ENCODE measurements around the gene ATF4. TPM values are rescaled to one million over a fixed set of nuclear protein-coding genes. Genes with fewer than 3 reads are reported as not detected.

The ATF4 gene
- total RNA-seq, 1 donor from 2014 or later: 363 TPM

GRCh38 chr22:39527481-39527961, 7.2 kb downstream of the ATF4 start:
- TF ChIP-seq, protein P1, sequence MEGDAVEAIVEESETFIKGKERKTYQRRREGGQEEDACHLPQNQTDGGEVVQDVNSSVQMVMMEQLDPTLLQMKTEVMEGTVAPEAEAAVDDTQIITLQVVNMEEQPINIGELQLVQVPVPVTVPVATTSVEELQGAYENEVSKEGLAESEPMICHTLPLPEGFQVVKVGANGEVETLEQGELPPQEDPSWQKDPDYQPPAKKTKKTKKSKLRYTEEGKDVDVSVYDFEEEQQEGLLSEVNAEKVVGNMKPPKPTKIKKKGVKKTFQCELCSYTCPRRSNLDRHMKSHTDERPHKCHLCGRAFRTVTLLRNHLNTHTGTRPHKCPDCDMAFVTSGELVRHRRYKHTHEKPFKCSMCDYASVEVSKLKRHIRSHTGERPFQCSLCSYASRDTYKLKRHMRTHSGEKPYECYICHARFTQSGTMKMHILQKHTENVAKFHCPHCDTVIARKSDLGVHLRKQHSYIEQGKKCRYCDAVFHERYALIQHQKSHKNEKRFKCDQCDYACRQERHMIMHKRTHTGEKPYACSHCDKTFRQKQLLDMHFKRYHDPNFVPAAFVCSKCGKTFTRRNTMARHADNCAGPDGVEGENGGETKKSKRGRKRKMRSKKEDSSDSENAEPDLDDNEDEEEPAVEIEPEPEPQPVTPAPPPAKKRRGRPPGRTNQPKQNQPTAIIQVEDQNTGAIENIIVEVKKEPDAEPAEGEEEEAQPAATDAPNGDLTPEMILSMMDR (IDR thresholded peaks at IDR 0.05): no peak
- H3K9me3 Mint-ChIP-seq: no peaks in the 10 kb centered on the region
- peaks cover 74% of the 10 kb centered on the region for H3K36me3 Mint-ChIP-seq (ENCODE audit: low read depth)
- ChIA-PET POLR2A (interaction anchor here (1.5 to 6.6 kb wide), 4 partner anchors 7 to 209 kb away, joined by 4 to 111 read pairs (median 50); partner anchors contain the start of genes ATF4 and RPL3), CTCF (interaction anchor here (1.9 to 4.8 kb wide), 3 partner anchors 34 to 209 kb away, joined by 5 to 42 read pairs (median 23); partner anchors contain the start of gene RPL3)
- no peaks in the 10 kb centered on the region for H3K27me3 Mint-ChIP-seq
- intact Hi-C loops (cut with micrococcal nuclease): no loop called here
- DNase-seq (no peak), ATAC-seq (ENCODE audit: low read depth) (no peak)
- H3K4me3 Mint-ChIP-seq: no peak overlapping the region
- H3K27ac Mint-ChIP-seq: peak overlapping the region; percentile 85
- peaks cover 91% of the 10 kb centered on the region for H3K4me1 Mint-ChIP-seq

DNA sequence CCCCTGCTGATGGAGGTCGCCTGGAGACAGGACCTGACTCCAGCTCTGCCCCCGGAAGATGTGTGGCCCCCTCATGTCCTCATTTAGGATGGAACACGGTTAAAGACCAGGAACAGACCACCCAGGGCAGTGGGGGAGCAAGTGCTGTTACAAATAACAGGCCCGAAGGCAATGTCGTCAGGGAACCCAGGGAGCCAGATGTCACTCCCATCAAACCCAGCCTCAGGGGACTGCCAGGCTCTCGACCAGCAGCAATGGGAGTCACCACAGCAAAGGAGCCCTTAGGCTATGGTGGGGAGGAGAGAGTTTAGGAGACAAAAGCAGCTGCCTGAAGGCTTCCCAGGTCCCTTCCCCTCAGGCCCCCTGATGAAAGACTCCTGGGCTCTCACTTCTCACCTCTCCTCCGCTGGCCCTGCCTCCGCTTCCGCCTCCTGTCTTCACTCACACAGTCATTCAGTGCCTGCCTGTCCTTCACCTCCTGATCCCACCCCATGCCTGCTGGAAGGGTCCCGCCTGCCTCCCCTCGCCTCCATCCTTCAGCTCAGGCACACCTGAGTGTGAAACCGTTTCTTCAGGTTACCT, 7.8 kb downstream of the ATF4 start:
- intact Hi-C loops (cut with micrococcal nuclease): loop anchor here (2.0 kb wide), 1 partner anchor 177 kb away; no protein-coding TSS in a partner anchor
- TF ChIP-seq, protein P1 (IDR thresholded peaks at IDR 0.05): no peak
- DNase-seq (no peak), ATAC-seq (ENCODE audit: low read depth) (no peak)
- Mint-ChIP-seq H3K36me3 (ENCODE audit: low read depth) (peaks cover 69% of the 10 kb centered on the region), H3K4me3 (peak overlapping the region; percentile 74), H3K9me3 (no peaks in the 10 kb centered on the region), H3K4me1 (peaks cover 89% of the 10 kb centered on the region), H3K27ac (peak overlapping the region; percentile 85), H3K27me3 (no peaks in the 10 kb centered on the region)
- POLR2A ChIA-PET: interaction anchor here (0.8 to 6.6 kb wide), 12 partner anchors 8 to 525 kb away, joined by 3 to 111 read pairs (median 8); partner anchors contain the start of genes ATF4, MIEF1 and RPL3
- CTCF ChIA-PET: interaction anchor here (1.0 to 4.8 kb wide), 20 partner anchors 8 to 819 kb away, joined by 3 to 42 read pairs (median 16); partner anchors contain the start of genes ATF4, RPL3 and TAB1

DNA sequence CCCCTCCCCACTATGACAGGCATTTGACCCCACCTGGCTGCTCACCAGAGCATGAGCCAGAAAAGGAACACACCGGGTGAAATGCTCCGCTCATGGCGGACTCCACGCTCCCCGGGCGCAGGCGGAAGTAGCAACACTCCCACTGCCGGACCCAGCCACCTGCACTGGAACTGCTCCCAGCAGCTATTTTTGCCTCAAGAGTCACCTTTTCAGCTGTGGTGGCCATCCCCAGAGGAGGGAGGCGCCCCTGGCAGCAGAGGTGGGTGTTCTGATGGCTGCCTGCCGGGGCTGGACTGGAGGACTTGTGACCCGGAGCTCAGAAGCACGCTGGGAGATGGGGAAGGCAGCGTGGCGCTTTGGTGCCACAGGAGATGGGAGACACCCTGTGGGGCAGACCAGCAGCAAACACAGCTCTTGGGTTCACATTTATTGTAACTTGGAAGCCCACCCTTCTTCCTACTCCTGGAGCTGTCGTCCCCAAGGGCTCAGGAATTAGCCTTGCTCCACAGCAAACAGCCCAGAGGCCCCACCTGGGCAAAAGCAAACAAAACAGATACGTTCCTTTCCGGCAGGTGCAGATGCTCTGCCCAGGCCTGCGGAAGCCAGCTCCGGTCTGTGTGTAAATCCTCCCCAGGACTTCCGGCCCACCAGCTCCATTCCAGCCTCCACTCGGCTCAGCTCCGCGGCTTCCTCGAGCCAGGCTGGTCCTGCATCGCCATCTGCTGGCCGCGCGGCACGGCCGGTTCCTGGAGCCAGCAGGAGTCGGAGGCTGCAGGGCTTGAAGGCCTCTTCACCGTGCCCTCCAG, 8.5 kb downstream of the ATF4 start:
- intact Hi-C loops (cut with micrococcal nuclease): loop anchor here (1.0 to 2.0 kb wide), 5 partner anchors 34 to 359 kb away; partner anchors contain the start of gene TAB1
- POLR2A ChIA-PET: interaction anchor here (0.5 to 6.6 kb wide), 29 partner anchors 8 to 526 kb away, joined by 3 to 111 read pairs (median 4); partner anchors contain the start of genes ATF4, MIEF1, RPL3 and TAB1
- ATAC-seq (ENCODE audit: low read depth) (peak; percentile 45), DNase-seq (peak; percentile 80)
- TF ChIP-seq, protein P1 (IDR thresholded peaks at IDR 0.05): no peak
- H3K4me3 Mint-ChIP-seq: peak overlapping the region; percentile 74
- peaks cover 85% of the 10 kb centered on the region for H3K4me1 Mint-ChIP-seq
- no peaks in the 10 kb centered on the region for H3K27me3 Mint-ChIP-seq
- H3K27ac Mint-ChIP-seq: peak overlapping the region; percentile 85
- CTCF ChIA-PET: interaction anchor here (0.7 to 4.8 kb wide), 41 partner anchors 8 to 819 kb away, joined by 3 to 42 read pairs (median 5); partner anchors contain the start of genes ATF4, MIEF1, RPL3 and SYNGR1
- peaks cover 64% of the 10 kb centered on the region for H3K36me3 Mint-ChIP-seq (ENCODE audit: low read depth)
- no peaks in the 10 kb centered on the region for H3K9me3 Mint-ChIP-seq

GRCh38 chr22:39529487-39529851, 9.1 kb downstream of the ATF4 start:
- TF ChIP-seq, protein P1 (IDR thresholded peaks at IDR 0.05): no peak
- Mint-ChIP-seq H3K4me3 (peak overlapping the region; percentile 74), H3K9me3 (no peaks in the 10 kb centered on the region), H3K27me3 (no peaks in the 10 kb centered on the region), H3K36me3 (ENCODE audit: low read depth) (peaks cover 59% of the 10 kb centered on the region), H3K27ac (peak overlapping the region; percentile 85), H3K4me1 (peaks cover 83% of the 10 kb centered on the region)
- no peak for DNase-seq
- ATAC-seq (ENCODE audit: low read depth): no peak
- ChIA-PET POLR2A (interaction anchor here (0.5 to 6.6 kb wide), 25 partner anchors 9 to 520 kb away, joined by 3 to 111 read pairs (median 4); partner anchors contain the start of genes ATF4, MIEF1, RPL3 and TAB1), CTCF (interaction anchor here (0.7 to 4.8 kb wide), 37 partner anchors 9 to 818 kb away, joined by 3 to 42 read pairs (median 5); partner anchors contain the start of genes ATF4, RPL3, SYNGR1 and TAB1)
- intact Hi-C loops (cut with micrococcal nuclease): loop anchor here (1.0 to 2.0 kb wide), 5 partner anchors 34 to 359 kb away; partner anchors contain the start of gene TAB1

All from activated B cell treated with CpG ODN at 0.5 μM for 24 hours (primary cell).